HG03175 (cell line): Measurements from ENCODE around the gene CTU2.
A peak's percentile ranks its signal among the peaks of the same experiment; 100 is the strongest.

ENCODE experiments used
- ATAC-seq: cut with Tn5 transposase; IDR thresholded peaks from one replicate; pipeline ENCODE4 v1.9.1; 2021; ENCODE audit warnings: mild to moderate bottlenecking, moderate library complexity; ENCODE audit not compliant: unreplicated experiment

The CTU2 gene

DNA sequence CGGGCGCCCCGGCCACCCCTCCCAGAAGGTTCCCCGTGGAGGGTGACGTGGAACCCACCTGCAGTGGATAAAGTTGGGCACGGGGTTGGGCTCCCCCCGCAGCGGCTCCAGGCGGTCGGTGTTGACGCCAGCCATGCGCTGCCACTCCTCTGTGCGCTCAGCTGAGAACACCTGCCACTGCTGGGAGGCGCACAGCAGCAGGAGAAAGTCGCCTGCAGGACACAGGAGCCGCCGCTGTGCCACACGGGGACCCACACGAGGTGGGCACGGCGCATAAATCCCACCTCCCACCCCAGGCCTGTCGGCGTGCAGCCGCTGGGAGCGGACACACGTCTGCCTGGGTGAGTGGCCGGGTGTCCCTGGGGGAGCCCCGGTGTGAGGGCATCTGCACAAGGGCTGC is 20.7 kb downstream of the CTU2 start:
- ATAC-seq, result no peak

DNA sequence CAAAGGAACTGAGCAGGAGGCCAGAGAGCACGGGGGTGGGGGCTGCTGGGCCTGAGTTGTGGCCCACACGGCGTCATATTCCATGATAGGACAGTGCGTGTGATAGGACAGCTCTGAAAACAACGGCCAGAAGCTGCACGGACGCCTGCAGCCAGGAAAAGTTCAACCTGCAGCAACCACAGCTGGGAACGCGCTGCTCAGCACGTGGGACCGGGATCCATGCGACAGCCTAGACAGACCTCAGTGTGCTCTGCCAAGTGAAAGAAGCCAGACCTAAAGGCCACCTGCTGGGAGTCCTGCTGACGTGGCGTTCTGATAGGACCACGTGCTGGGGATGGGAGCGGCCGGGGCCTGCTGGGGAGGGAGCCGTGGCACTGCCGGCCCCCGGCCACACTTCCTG is 21.6 kb downstream of the CTU2 start:
- ATAC-seq, result no peak

DNA sequence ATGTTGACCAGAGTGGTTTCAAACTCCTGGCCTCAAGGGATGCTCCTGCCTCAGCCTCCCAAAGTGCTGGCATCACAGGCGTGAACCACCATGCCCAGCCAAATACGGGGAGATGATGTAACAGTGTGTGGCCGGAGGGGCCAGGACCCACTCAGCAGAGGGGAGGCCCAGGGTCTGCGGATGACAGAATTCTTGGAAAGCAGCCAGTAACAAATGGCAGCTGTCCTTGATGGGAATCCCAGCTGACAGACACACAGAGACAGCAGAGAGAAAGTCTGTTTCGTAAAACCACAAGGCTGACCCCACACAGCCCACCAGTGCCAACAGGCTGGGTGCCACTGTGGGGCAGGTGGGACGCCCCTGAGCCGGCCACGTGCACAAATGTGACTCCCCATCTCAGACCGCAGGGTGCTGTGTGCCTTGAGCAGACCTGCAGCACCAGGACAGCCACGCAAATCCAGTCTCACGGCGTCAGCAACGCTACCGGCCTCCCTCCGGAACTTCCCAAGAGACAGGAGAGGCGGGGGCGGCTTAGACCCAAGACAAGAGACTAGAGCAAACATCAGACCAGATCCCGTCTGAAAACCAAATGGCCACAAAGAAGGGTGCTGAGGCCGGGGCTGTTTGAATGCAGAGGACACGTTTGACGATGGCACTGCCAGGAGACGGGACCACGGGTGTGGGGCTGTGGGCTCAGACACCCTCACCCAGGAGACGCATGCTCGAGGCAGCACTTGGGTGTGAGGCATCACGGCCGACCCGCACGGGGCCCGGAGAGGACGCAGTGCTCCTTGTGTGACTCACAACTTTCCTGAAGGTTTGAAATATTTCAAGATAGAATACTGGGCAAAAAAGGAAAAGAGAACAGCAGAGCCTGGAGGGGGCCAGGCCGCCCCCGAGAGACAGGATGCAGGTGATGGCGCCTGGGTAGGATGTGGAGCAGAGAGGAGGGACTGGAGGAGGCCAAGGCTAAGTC is 24.6 kb downstream of the CTU2 start:
- no peak for ATAC-seq

DNA sequence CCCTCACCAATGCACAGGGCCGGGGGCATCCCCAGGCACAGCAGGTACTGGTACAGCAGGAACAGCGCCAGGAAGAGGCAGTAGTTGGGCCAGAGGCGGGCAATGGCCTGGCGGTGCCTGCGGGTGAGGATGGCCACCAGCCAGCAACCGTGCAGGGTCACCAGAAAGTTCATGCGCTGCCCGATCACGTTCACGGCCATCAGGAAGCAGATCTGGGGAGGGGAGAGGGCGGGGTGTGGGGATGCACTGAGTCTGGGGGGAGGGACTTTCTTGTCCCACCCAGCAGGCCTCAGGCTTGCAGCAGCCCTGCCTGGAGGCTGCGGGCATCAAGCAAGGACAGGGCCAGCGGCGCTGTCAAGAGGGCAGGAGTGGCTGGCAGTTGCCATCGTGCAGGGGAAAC is 25.4 kb downstream of the CTU2 start:
- ATAC-seq, result no peak

DNA sequence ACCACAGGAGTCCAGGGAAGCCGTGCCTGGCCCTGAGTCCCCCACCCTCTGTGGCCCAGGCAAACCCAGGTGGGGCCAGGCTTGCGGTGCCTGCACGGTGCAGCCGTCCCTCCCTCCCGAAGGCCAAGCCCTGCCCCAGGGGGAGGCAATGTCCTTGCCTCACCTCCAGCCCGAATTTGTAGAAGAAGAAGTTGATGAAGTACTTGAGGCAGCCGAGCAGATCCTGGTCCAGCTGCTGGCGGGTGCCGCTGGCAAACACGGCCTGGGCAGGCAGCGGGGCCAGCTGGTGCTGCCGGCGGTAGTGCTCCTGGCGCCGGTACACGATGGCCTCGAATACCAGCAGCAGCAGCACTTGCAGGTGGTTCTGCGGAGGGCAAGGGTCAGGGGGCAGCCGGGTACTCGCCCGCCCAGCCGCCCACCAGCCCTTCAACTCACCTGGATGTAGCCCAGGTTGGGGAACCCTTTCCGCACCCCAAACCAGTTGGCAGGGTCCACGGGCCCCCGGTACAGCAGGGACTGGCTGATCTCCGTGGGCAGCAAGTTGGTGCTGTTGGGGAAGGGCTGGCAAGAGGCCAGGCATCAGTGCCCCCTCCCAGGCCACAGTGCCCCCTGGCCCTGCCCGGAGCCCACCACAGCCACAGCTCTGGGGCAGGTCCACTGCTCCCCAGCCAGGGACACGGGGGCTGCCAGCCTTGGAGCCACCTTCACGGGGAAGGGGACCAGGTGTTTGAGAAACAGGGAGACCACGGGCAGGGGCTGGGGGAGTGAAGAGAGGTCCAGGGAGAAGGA is 26.1 kb downstream of the CTU2 start:
- ATAC-seq, result no peak

DNA sequence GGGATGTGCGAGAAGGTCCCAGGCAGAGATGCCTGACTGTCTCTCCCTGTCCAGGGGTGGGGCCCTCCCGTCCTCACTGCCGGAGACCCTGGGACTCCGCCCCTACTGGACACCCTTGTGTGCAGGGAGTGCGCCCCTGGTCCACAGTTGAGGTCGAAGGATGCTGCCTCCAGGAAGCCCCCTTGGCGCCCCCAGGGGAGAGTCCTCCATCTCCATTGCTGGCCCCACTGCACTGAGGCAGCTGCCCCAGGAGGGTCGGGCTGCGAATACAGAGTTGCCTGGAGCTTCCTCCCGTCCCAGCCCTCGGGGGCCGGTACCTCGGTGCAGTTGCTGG is 26.6 kb downstream of the CTU2 start:
- no peak for ATAC-seq

DNA sequence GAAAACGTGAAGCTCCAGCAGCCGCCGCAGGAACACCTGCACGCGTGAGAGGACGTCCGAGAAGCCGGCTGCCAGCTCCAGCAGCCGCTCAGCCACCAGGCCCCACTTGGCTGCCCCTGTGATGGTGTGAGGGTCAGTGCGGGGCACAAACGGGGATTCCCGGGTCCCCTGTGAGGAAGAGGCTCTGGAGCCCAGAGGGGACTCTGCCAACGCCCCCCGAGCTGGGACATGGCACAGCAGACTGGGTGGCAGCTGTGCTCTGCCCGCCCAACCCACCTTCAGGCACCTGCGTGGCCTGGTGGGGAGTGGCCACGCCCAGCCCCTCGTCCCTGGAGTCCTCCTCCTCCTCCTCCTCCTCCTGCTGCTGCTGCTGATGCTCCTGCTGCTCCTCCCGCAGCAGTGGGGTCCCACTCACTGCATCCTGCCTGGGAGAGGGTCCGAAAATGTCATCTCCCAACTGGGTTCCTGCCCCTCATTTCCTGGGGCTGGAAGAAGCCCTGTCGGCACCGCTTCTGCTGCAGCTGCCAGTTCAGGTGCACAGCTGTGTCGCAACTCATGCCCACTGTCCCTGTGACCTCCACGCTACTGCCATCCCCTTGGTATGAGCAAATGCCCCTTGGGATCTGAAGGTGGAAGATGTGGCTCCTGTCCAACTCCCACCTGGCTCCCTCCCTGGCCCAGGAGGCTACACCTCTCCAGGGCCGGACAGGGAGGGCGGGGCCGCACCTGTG is 27.5 kb downstream of the CTU2 start:
- ATAC-seq, result no peak

DNA sequence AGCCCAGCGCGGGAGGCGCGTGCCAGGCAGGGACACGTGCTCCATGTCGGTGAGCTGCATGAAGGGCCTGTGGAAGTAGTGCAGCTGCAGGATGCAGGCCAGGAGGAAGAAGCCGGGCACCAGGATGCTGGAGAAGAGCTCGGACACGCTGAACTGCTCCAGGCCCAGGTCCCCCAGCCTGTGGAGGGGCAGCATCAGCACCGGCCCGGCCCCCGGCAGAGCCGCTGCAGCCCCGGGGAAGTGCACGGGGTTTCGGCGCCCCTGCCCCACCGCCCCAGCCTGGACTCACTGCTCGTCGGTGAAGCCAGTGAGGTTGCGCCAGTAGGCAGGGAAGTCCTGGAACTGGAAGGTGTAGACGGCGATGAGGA is 28.0 kb downstream of the CTU2 start:
- ATAC-seq, result no peak

DNA sequence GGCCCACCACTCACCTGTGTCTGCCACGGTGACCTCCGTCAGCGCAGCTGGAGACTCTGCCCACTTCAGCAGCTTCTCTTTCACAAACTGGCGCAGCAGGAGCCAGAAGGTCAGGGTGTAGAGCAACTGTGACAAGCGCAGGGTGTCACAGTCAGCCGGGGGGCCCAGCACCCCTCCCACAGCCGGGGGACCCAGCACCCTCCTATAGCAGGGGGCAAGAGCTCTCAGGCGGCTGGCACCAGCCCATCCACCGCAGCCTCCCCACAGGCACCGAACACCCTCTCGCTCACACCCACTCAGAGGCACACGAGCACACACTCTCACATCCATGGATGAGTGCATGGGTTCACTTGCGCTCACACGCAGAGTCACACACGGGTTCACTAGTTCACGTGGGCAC is 28.8 kb downstream of the CTU2 start:
- ATAC-seq, result no peak

DNA sequence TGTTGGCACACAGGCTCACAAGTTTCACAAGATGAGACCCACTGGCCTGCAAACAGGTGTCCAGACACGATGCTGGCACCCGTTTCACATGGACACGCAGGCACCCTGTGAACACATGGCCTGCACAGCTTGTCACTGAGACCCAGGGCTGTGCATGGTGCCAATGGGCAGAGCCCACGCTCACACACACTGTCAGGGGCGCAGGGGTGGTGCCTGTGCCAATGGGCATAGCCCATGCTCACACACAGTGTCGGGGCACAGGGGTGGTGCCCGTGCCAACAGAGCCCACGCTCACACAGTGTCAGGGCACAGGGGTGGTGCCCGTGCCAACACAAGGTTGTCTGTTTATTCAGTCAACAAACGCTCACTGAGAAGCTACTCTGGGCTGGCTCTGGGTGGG is 29.3 kb downstream of the CTU2 start:
- ATAC-seq, result no peak

DNA sequence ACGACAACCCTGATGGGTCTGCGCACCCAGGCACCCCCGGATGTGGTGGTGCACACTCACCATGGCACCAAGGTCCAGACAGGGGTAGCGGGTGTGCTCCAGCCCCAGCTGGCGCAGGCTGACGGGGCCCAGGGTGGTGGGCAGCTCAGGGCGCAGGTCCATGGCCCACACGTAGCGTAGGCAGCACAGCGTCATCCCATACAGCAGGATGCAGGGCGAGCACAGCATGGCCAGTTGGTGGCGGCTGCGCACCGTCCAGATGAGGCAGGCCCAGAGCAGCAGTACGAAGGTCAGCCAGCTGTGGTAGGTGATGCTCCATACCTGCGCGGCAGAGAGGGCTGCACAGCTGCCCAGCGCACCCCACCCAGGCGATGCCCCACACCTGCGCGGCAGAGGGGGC is 29.8 kb downstream of the CTU2 start:
- ATAC-seq, result no peak

DNA sequence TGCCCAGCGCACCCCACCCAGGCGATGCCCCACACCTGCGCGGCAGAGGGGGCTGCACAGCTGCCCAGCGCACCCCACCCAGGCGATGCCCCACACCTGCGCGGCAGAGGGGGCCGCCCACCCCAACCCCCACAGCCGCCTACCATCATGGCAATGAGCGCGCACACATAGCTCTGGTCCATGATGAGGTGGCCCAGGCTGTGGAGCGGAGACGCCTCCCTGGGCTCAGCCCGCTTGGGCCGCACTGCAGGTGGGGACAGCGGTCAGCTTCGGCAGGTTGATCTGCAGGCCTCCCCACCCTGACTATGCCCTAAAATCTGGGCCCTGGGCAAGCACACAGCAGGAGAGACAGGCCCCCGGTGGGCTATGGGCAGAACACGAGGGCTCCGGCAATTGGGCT is 30.2 kb downstream of the CTU2 start:
- ATAC-seq, result no peak

DNA sequence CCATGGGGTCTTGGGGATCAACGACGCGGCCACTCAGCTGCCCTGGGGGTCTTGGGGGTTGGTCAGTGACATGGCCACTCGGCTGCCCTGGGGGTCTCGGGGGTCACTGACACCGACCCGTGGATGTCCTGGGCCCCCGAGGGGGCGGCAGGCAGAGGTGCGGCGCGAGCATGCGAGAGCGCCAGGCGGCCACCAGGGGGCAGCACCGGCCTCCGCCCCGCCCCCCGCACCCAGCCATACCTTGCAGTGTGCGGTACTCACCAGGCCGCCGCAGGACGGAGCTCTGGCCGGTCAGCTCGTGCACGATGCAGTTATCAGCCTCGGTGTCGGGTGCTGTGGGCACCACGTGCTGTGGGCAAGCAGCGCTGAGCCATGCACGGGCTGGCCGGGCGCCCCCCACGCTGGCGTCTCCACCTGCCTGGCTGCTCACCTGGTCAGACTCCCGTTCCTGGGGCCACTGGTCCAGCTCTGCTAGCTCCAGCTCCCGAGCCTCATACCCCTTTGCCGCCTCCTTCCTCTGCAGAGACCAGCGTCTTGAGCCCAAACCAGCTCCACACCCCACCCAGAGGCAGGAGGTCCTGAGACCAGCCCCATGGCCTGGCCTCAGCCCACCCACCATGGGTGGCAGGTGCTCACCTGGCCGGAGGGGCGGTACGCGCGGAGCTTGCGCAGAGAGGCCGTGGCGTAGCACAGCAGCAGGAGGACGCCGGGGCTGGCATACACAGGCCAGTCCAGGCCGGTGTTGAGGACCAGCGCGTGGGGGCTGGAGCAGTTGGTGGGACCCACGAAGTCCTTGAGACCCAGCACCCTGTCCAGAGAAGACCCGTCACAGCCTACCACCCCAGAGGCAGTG is 31.2 kb downstream of the CTU2 start:
- ATAC-seq, result peak; percentile 56

DNA sequence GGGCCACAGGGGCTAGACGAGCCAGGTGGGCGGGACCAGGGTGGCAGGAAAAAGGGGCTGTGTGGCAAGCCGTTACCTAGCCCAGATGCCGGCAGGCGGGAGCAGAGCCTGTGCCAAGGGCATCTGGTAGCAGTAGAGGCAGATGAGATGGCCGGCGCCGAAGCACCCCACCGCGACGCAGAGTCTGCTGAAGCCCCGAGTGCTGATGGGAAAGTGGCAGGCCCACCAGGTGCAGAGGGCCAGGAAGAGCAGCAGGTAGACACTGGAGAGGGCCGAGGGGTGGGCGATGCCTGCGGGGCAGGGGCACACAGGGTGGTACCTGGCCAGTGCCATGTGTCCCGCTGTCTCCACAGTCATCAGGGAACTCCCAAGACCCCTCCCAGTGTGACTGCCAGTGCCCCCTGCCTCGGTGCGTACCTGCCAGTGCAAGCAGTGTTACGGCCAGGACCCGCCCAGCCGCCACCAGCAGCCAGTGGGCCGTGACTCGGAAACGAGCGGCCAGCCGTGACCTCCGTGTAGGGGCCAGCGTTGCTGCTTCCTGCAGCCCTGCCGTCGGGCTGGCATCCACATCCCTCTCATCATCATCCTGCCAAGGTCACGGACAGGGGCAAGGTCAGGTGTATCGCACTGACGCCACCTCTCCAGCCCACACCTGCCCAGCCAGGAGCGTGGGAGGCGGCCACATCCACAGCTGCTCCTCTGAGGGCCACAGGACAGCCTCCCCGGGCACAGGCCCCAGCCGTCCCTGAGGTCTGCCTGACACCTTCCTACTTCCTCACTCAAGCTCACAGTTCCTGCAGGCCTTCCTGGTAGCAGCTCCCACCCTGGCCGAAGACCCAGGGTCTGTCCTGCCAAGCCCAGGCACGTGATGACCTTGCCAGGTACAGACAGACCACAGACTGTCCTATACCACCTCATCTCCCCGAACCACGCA is 32.1 kb downstream of the CTU2 start:
- no peak for ATAC-seq

DNA sequence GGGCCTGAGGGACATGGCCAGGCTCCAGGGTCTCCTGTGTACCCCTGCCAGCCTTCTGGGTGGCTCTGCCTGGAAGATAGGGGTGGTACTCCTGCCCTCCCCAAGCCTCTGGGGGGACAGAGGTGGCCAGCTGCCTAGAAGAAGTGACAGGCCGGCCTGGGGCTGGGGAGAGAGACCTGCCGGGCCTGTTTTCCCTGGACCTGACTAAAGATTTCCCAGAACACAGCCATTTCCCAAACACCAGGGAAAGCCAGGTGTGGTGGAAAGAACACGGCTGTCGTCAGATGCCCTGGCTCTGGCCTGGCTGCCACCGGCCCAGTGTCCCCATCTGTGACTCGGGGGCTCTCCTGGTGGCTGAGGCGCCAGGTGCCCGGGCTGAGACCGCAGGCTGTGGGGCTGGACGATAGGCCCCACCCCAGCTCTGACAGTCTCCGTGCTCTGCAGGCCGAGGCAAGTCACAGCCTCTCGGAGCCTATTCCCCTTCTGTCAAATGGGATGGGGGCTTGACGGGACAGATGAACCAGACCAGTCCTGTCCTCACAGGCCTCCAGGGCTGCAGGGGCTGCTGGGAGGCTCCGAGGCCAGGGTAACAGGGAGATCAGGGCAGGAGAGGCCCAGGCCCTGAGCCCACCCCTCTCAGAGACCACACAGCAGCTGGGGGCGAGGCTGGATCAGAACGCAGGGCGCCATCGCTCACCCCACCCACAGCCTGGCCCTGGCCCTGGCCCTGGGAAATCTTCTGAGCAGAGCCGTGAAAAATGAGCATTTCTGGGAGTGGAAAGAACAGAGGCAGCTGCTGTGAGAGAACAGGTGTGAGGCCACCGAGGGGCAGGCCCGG is 33.1 kb downstream of the CTU2 start:
- ATAC-seq, result no peak

DNA sequence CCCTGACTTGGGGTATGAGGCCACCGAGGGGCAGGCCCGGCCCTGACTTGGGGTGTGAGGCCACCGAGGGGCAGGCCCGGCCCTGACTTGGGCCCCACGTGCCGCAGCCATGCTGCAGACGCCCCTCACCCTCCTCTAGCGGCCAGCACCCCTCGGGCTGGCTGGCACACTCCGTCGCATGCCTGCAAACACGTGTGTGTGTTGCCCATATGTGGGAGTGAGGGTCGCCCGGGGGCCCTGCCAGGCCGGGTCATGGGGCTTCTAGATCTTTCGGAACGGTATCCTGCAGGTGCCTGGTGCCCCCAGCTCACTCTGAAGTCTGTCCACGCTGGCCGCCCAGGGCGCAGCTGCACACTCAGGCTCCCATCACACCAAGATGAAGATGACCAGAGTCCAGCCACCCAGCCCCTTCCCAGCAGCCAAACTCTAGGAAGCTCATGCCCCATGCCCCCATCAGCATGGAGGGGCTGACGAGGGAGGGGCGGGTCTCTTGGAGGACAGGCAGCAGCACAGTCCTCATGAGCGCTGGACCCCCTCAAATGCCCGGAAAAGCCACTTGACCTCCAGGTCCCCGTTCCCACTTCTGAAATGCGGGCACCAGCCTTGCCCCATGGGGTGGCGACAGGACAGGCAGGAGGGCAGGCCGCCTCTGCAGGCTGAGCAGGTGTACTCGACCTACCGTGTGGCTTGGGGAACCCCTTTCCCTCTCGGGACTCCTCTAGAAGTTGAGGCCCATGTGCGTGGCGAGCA is 33.8 kb downstream of the CTU2 start:
- no peak for ATAC-seq

DNA sequence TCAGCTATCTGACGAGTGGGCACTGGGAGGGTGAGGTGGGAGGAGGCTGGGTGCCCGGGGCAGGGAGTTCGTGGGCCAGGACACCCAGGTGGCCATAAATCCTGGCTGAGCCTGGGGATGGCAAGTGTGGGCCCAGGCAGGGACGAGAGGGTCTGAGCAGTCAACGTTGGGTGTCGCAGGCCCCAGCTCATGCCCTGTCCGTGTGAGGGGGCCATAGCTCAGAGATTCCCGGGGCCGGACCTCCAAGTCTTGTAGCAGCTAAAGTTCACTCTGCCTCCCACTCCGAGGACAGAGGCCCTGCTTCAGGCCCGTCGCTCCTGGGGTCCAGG is 34.4 kb downstream of the CTU2 start:
- no peak for ATAC-seq

DNA sequence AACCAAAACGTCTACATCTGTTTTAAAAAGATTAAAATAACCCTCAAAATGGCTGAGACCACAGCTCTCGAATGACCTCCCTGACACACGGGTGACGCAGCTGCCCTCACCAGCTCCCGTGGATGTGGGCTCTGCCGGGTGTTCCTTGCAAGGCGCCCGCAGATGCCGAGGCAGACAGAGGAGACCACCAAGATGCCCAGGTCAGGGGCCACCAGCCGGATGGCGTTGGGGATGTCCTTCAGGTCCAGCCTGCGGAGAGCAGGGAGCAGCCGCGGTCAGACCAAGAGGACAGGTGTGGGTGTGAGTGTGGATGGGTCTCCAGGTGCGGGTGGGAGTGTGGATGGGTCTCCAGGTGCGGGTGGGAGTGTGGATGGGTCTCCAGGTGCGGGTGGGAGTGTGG is 35.1 kb downstream of the CTU2 start:
- no peak for ATAC-seq
